Measurements from ENCODE around the gene RNF25.

GRCh38 chr2:218679119-218679518 lies 7.3 kb upstream of the RNF25 start:
- TF ChIP-seq CTCF (IDR thresholded peaks at IDR 0.05 in 8 of 11, conservative IDR thresholded peaks at IDR 0.05 in 3 of 11): no peak
- no peak for TF ChIP-seq POLR2A (IDR thresholded peaks at IDR 0.05)
- TF ChIP-seq POLR2AphosphoS5 (IDR thresholded peaks at IDR 0.05): no peak

All from spleen (tissue), 7 donors.